Tongue (tissue), 2 donors: Measurements from ENCODE around the gene DROSHA. TPM values are rescaled to one million over a fixed set of nuclear protein-coding genes. Genes with fewer than 3 reads are reported as not detected.
"Not testable (repeated sequence)": the region's sequence is repeated elsewhere in the genome, so short reads cannot be mapped to it uniquely, and the experiment has no call there.

Experiments
- DNase-seq: peaks from one replicate; pipeline ENCODE4 v3.0.0-alpha.2; 2015
- total RNA-seq: library from RNA; depleted of rRNA; stranded (reverse); fragments of >200 nt; gene quantifications from one replicate; pipeline ENCODE4 v1.2.3, GENCODE V29; 2014

Gene DROSHA
- total RNA-seq, 1 donor from 2014 or later = 48.4 TPM

DNA sequence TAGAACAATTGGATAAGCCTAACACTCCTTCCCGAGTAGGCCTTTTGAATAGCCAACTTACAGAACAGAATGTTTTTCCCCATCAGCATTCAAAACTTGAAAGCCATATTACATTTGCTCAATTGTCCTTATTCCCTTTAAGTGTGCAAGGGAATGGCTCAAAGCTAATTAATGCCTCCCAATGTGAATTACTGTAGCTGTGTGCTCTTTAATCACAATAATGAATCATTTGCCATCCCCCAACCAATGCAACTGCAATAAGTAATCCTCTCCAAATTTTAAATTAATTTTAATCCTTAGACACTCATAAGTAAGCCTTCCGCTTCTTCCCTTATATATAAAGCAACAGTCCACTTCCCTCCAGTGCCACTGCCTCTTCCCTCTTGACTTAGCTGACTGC is 115.9 kb downstream of the DROSHA start:
- DNase-seq = no peak

- no peak for DNase-seq
Observed at GRCh38 chr5:31415009-31415923, 116.6 kb downstream of the DROSHA start.

GRCh38 chr5:31413030-31413812 is 118.7 kb downstream of the DROSHA start:
- no peak for DNase-seq

- DNase-seq = no peak
Observed at GRCh38 chr5:31412324-31412723, 119.6 kb downstream of the DROSHA start.

- no peak for DNase-seq
Observed at GRCh38 chr5:31410089-31410488, 121.8 kb downstream of the DROSHA start.

GRCh38 chr5:31408814-31409213 is 123.1 kb downstream of the DROSHA start:
- DNase-seq = no peak

DNA sequence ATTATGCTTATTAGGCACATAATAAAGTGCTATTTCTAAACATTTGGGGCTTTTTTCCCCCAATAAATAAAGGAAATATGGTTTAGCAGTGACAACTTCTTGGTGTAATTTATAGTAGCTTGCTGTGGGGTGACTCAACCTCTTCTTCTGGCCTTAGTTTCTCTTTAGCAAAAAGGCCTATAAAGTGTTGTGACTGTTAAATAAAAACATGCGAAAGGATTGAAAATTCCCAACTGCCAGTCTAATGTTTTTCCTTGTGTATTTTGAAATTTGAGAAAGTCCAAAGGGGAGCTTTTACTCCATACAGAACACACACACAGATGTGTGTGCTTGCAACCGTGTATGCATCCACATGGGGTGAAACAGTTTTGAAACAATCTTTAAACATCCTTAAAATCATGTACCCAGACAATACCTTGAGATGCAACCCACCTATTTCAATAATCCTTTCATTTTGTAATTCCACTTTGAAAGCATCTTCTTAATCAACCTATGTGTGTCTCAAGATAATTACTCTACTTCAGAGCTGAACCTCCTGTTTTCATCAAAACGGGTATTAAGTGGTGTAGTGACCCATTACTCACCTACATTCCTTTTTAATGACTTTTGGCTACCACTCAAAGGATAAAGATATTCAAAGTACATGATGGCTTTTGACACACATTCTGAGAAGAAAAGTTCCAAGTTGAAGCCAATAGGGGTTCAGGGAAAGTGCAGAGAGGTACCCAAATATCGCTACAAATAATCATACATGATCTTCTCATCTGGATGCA is 123.8 kb downstream of the DROSHA start:
- no peak for DNase-seq

DNA sequence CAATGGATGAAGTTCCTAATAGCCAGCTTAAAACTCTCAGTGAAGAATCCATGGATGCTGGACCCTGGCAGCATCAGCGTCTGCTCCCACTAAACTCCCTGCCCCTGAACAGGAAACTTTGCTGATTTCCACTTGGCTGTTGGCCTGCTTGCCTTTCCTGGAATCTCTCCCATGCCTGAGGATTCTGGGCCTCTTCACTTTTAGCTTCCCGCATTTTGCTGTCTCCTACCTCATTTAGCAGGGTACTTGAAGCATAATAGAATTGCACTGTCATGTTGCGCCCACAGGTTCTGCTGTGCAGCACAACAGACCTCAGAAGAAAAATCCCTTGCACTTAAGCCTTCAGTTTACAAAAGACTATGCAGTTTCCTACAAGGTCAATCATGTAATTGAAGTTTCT is 127.6 kb downstream of the DROSHA start:
- no peak for DNase-seq

GRCh38 chr5:31401691-31402090 is 130.2 kb downstream of the DROSHA start:
- no peak for DNase-seq

DNA sequence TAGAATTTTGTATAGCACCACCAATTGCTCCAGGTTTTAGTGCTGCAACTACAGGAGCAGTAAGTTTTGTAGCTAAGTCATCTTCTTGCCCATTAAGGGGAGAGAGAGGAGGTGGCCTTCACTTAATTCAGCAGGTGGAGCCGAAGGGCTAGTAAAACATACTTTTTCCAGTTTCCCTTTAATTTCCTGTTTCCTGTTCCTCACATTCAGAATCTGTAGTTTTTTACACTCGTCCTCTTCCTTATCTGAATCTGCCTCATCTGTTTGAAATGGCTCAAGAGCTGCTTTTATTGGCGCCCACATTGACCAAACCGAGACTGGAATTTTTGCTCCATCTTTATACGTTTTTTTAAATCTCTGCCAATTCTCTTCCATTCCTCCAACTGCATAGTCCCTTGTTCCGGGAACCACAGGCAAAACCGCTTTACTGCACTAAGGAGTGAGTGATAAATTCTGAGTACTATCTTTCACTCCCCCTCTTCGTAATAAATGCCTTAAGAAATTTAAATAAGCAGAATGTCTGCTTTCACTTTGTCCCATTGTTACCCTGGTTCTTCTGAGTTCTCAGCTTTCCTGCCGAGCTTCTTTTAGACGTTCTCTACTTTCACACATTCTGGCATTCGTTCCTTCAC is 133.9 kb downstream of the DROSHA start:
- DNase-seq = no peak

- no peak for DNase-seq
Observed at GRCh38 chr5:31396611-31397295, 135.1 kb downstream of the DROSHA start.

GRCh38 chr5:31395450-31396045 is 136.3 kb downstream of the DROSHA start:
- not testable (repeated sequence) for DNase-seq

GRCh38 chr5:31393126-31393525 is 138.8 kb downstream of the DROSHA start:
- no peak for DNase-seq

GRCh38 chr5:31392061-31392460 is 139.8 kb downstream of the DROSHA start:
- DNase-seq = no peak

- DNase-seq = no peak
Observed at GRCh38 chr5:31390256-31390655, 141.6 kb downstream of the DROSHA start.

GRCh38 chr5:31385774-31386537 is 145.9 kb downstream of the DROSHA start:
- DNase-seq = no peak

DNA sequence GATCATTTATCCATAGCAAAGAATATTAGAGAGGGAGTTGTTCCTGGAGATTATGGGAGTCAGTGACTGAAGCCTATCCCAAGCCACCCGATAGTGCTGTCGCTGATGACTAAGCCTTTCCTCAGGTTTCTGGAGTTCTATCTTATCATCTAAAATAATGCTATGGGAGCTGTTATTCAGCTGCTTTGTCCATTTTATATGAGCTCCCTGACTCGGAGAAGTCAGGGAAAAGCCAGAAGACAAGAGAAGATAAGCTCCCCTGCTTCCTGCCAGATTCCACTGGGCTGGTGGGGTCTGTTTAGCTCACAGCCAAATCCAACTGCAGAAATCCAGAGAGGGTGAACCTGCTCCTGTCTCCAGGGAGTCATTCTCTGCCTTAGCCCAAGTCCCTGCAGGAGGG is 148.2 kb downstream of the DROSHA start:
- DNase-seq = no peak

DNA sequence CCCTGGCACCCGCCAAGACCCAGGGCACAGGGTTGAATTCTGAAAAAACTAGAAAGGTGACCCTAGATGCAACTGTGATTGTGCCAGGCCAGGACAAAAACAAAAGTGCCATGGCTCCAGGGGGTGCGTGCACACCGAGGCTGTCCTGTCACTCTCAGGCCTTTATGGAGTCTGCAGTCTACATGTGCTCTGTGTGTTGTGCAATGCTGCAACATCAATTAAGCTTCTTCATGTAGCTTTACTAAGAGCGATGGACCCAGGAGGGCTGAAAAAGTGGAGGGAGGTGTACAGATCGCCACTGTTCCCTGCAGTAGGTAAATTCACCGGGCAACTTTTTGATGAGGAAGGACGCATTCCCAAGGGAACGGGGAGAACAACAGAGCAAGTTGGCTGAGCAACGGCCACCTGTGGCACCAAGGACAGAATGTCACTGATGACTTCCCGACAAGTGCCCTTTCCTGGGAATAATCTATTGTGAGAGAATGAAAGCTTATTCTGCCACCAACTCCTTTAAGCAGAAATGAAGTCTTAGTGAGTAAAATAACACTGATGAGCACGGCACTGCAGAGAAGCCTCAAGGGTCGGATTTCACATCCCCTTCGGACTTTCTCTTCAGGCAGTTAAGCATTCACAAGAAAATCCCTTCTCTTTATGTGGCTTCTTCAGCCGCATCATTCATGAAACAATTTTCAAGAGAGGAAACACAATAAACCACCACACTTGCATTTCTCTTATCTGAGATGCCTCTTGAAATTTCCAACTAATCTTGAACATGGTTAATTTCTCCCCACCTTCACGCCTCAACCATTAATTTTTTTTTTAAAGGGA is 149.6 kb downstream of the DROSHA start:
- DNase-seq = no peak

DNA sequence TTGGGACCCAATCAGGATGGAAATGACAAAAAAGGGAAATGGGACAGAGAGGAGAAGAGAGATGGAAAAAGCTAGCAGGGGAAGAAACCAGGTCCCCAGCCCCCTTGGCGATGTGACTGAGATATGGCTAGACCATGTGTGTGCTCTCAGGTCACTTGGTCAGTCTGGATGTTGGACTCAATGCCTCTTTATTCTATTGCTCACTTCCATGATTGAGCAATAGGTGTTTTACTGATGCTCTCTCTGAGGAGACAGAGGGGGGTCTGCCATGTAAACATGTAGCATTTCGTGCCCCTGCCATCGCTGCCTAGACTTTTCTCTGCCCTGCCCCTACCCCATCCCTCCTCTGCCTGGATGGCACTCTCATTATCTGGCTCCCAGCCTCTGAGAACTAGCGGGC is 150.6 kb downstream of the DROSHA start:
- DNase-seq = no peak
